ENCODE data around the gene NECTIN1. TPM values are rescaled to one million over a fixed set of nuclear protein-coding genes. Genes with fewer than 3 reads are reported as not detected.

Gene NECTIN1
- total RNA-seq, 6 donors from 2014 or later: 1.4 to 12.6 (median 7.6) TPM

DNA sequence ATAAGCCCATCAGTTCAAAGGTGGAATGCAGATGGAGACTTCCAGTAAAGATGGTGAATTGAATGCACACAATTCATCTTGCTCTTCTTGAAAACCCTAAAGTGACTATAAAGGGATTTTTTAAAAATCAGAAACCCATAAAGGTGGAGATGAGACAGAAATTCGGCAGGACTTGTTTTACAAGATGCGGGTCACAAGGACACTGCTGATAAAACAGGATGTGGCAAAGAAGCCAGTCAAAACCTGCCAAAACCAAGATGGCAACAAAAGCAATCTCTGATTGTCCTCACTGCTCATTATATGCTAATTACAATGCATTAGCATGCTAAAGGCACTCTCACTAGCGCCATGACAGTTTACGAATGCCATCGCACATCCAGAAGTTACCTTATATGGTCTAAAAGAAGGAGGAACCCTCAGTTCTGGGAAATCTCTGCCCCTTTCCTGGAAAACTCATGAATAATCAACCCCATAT, 137.1 kb downstream of the NECTIN1 start:
- Histone ChIP-seq H3K4me3 (no peak overlapping the region), H3K36me3 (no peaks in the 10 kb centered on the region), H3K27ac (no peak overlapping the region), H3K9me3 (peaks cover 0 to 5% (median 0%) of the 10 kb centered on the region in 4 donors), H3K4me1 (peaks cover 0 to 4% (median 0%) of the 10 kb centered on the region in 4 donors), H3K27me3 (no peaks in the 10 kb centered on the region)
- no peak for TF ChIP-seq EP300 (IDR thresholded peaks at IDR 0.05)
- TF ChIP-seq CTCF (IDR thresholded peaks at IDR 0.05): no peak
- TF ChIP-seq POLR2A (IDR thresholded peaks at IDR 0.05): no peak
- 80 to 86% methylated on average over 5 of the region's 5 CpGs for WGBS, 2 donors
- DNase-seq: no peak
- no peak for ATAC-seq (ENCODE audit: low FRiP score in 2 of 2)

GRCh38 chr11:119590651-119591351, 138.2 kb downstream of the NECTIN1 start:
- Histone ChIP-seq H3K9me3 (peaks cover 0 to 5% (median 0%) of the 10 kb centered on the region in 4 donors), H3K27ac (no peak overlapping the region), H3K4me1 (peaks cover 0 to 4% (median 0%) of the 10 kb centered on the region in 4 donors), H3K27me3 (no peaks in the 10 kb centered on the region), H3K4me3 (no peak overlapping the region), H3K36me3 (no peaks in the 10 kb centered on the region)
- no peak for DNase-seq
- TF ChIP-seq EP300 (IDR thresholded peaks at IDR 0.05) (no peak), POLR2AphosphoS5 (IDR thresholded peaks at IDR 0.05) (no peak), CTCF (IDR thresholded peaks at IDR 0.05) (no peak), POLR2A (IDR thresholded peaks at IDR 0.05) (no peak)
- ATAC-seq (ENCODE audit: low FRiP score in 2 of 2): no peak
- 86 to 93% methylated on average over 4 of the region's 4 CpGs for WGBS, 2 donors

DNA sequence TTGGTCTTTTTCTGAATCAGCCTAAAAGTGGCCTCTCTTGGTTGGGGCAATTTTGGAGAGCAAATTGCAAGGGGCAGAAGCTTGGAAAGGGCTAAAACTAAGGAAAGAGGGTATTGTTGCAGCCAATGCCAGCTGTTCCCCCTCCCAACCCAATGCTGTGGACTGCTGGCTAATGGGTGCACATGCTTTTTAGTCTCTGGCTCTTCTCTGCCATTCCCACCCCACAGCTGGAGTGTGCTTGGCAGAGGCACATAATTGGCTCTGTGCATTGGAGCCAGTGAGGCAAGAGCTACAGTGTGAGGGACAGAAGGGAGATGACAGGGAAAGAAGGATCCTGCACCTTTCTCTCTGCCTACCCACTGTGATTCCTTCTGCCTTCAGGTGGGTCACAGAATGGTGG, 140.0 kb downstream of the NECTIN1 start:
- ATAC-seq (ENCODE audit: low FRiP score in 2 of 2): no peak
- no peak for TF ChIP-seq EP300 (IDR thresholded peaks at IDR 0.05)
- TF ChIP-seq CTCF (IDR thresholded peaks at IDR 0.05): no peak
- TF ChIP-seq POLR2A (IDR thresholded peaks at IDR 0.05): no peak
- TF ChIP-seq POLR2AphosphoS5 (IDR thresholded peaks at IDR 0.05): no peak

More for the DNA sequence above, 140.0 kb downstream of the NECTIN1 start:
- H3K36me3 ChIP-seq: no peaks in the 10 kb centered on the region
- DNase-seq: no peak
- peaks cover 0 to 5% (median 0%) of the 10 kb centered on the region in 4 donors for H3K9me3 ChIP-seq
- peaks cover 0 to 16% (median 2%) of the 10 kb centered on the region in 4 donors for H3K27me3 ChIP-seq
- peaks cover 15 to 19% (median 15%) of the 10 kb centered on the region in 4 donors for H3K4me1 ChIP-seq
- no peak overlapping the region for H3K27ac ChIP-seq
- no peak overlapping the region for H3K4me3 ChIP-seq

Small RNA genes lying within 50 kb of the gene (small RNA-seq; reads per million reads assigned to genes)
- gene RNU6-1123P: 0 reads per million in 4 donors

All from upper lobe of left lung (tissue), 6 donors.